ENCODE results near the gene ST6GALNAC6.

GRCh38 chr9:127875306-127875966 lies 24.0 kb downstream of the ST6GALNAC6 start:
- TF ChIP-seq POLR2A (IDR thresholded peaks at IDR 0.05) (no peak), CTCF (IDR thresholded peaks at IDR 0.05) (no peak)

All from lower leg skin (tissue), 3 donors.